ENCODE results near the gene NUP54.

The NUP54 gene

GRCh38 chr4:76074993-76075600 is 73.1 kb downstream of the NUP54 start:
- Mint-ChIP-seq H3K4me3 (no peak overlapping the region), H3K36me3 (no peaks in the 10 kb centered on the region), H3K9me3 (no peaks in the 10 kb centered on the region), H3K27me3 (peaks cover 5% of the 10 kb centered on the region), H3K27ac (no peak overlapping the region), H3K4me1 (no peaks in the 10 kb centered on the region)
- no peak for DNase-seq
- CTCF ChIA-PET, result interaction anchor here (1.4 to 2.4 kb wide), 2 partner anchors 12 to 79 kb away, joined by 5 to 7 read pairs; no protein-coding TSS in a partner anchor

- CTCF ChIA-PET, result interaction anchor here (1.4 to 2.4 kb wide), 2 partner anchors 12 to 78 kb away, joined by 5 to 7 read pairs; no protein-coding TSS in a partner anchor
- Mint-ChIP-seq H3K9me3 (no peaks in the 10 kb centered on the region), H3K27me3 (peaks cover 5% of the 10 kb centered on the region)
Observed at GRCh38 chr4:76074468-76074867, 73.7 kb downstream of the NUP54 start, which contains the start of gene ART3. Gene ART3, plus strand, starts transcription at chr4:76074709. Its CDS starts 1,181 bp downstream, at chr4:76075890.

GRCh38 chr4:76072760-76073159 is 75.4 kb downstream of the NUP54 start:
- no peaks in the 10 kb centered on the region for H3K4me1 Mint-ChIP-seq
- no peaks in the 10 kb centered on the region for H3K9me3 Mint-ChIP-seq

More at GRCh38 chr4:76074468-76074867, 73.7 kb downstream of the NUP54 start, which contains the start of gene ART3:
- DNase-seq, result no peak
- Mint-ChIP-seq H3K27ac (no peak within 1 kb of the TSS), H3K36me3 (no peaks in the 10 kb centered on the region), H3K4me3 (no peak within 1 kb of the TSS), H3K4me1 (no peaks in the 10 kb centered on the region)

GRCh38 chr4:76067652-76068286 is 80.4 kb downstream of the NUP54 start:
- DNase-seq, result peak; percentile 81
- H3K4me3 Mint-ChIP-seq, result no peak overlapping the region
- H3K27me3 Mint-ChIP-seq, result no peaks in the 10 kb centered on the region
- no peaks in the 10 kb centered on the region for H3K4me1 Mint-ChIP-seq
- CTCF ChIA-PET, result interaction anchor here (1.0 to 4.0 kb wide), 6 partner anchors 10 to 76 kb away, joined by 3 to 50 read pairs (median 4); no protein-coding TSS in a partner anchor
- no peaks in the 10 kb centered on the region for H3K36me3 Mint-ChIP-seq
- H3K27ac Mint-ChIP-seq, result no peak overlapping the region
- H3K9me3 Mint-ChIP-seq, result no peaks in the 10 kb centered on the region

More at GRCh38 chr4:76072760-76073159, 75.4 kb downstream of the NUP54 start:
- no peaks in the 10 kb centered on the region for H3K36me3 Mint-ChIP-seq
- no peak overlapping the region for H3K27ac Mint-ChIP-seq
- no peak for DNase-seq
- H3K27me3 Mint-ChIP-seq, result no peaks in the 10 kb centered on the region
- H3K4me3 Mint-ChIP-seq, result no peak overlapping the region
- CTCF ChIA-PET, result no interaction called here

GRCh38 chr4:76066546-76066945 is 81.7 kb downstream of the NUP54 start:
- Mint-ChIP-seq H3K4me1 (no peaks in the 10 kb centered on the region), H3K27ac (no peak overlapping the region), H3K36me3 (no peaks in the 10 kb centered on the region), H3K4me3 (no peak overlapping the region), H3K9me3 (no peaks in the 10 kb centered on the region), H3K27me3 (no peaks in the 10 kb centered on the region)
- CTCF ChIA-PET, result interaction anchor here (0.5 to 4.0 kb wide), 8 partner anchors 9 to 341 kb away, joined by 3 to 50 read pairs (median 4); no protein-coding TSS in a partner anchor
- DNase-seq, result no peak
